Gastroesophageal sphincter (tissue), 4 donors: ENCODE data around the gene HNRNPUL1. TPM values are rescaled to one million over a fixed set of nuclear protein-coding genes. Genes with fewer than 3 reads are reported as not detected.

Experiments
- ATAC-seq: fragments of 150-250 bp; one replicate; pipeline ENCODE4 v1.9.1; 2016; ENCODE audit warnings: mild to moderate bottlenecking, moderate library complexity
- H3K27ac ChIP-seq, 4 donors: fragments of 200-600 bp; sonication (generic) in 3 of 4; 1 replicate in 3 of 4; 2 replicates in 1 of 4; pipeline ENCODE4 v1.5.1; 2016 to 2019
- H3K27me3 ChIP-seq: fragments of 200-600 bp; sonication (generic); one replicate; pipeline ENCODE4 v1.5.1; 2019
- H3K36me3 ChIP-seq, 2 donors: fragments of 200-600 bp; sonication (generic); one replicate each; pipeline ENCODE4 v1.5.1; 2019; ENCODE audit warnings: control low read depth in 1 of 2
- H3K4me1 ChIP-seq, 3 donors: fragments of 200-600 bp; sonication (generic); 1 replicate in 2 of 3; 2 replicates in 1 of 3; pipeline ENCODE4 v1.5.1; 2016 to 2019; ENCODE audit warnings: control low read depth in 2 of 3
- H3K4me3 ChIP-seq, 2 donors: fragments of 200-600 bp; sonication (generic); one replicate each; pipeline ENCODE4 v1.5.1; 2019; ENCODE audit warnings: mild to moderate bottlenecking in 1 of 2, moderate library complexity in 1 of 2
- H3K9me3 ChIP-seq, 3 donors: fragments of 200-600 bp; sonication (generic); one replicate each; pipeline ENCODE4 v1.5.1; 2017 to 2019; ENCODE audit warnings: control low read depth in 2 of 3
- CTCF ChIP-seq, 4 experiments: fragments of 200-600 bp in 2 of 4; fragments of 450-650 bp in 2 of 4; sonication (generic) in 1 of 4; IDR thresholded peaks; one replicate each; pipeline ENCODE4 v1.5.1; 2017 to 2019; ENCODE audit warnings: antibody characterized with exemption in 4 of 4, mild to moderate bottlenecking in 2 of 4, moderate library complexity in 2 of 4
- EP300 ChIP-seq: sonication (generic); formaldehyde crosslinking; IDR thresholded peaks from one replicate; pipeline ENCODE4 v1.6.1; 2017; ENCODE audit warnings: antibody characterized with exemption, mild to moderate bottlenecking
- POLR2A ChIP-seq, 2 donors: fragments of 450-650 bp; IDR thresholded peaks; one replicate each; pipeline ENCODE4 v1.6.1; 2017; ENCODE audit warnings: antibody characterized with exemption in 2 of 2, mild to moderate bottlenecking in 2 of 2, moderate library complexity in 1 of 2
- POLR2AphosphoS5 ChIP-seq: sonication (generic); formaldehyde crosslinking; IDR thresholded peaks from one replicate; pipeline ENCODE4 v1.6.1; 2017; ENCODE audit warnings: antibody characterized with exemption
- WGBS, 2 donors: methylation state at CpG; one replicate each; pipeline ENCODE4 v1.1.5; 2018; ENCODE audit warnings: low coverage in 1 of 2; 5-methylcytosine and 5-hydroxymethylcytosine counted together
- total RNA-seq, 4 donors: library from RNA; depleted of rRNA; stranded (reverse); fragments of >200 nt; gene quantifications; one replicate each; pipeline ENCODE4 v1.1.0, GENCODE V29; 2016

Gene HNRNPUL1
- total RNA-seq, 4 donors from 2014 or later: 142 to 204 (median 160) TPM

GRCh38 chr19:41330946-41331678, 66.9 kb downstream of the HNRNPUL1 start:
- Histone ChIP-seq H3K4me3 (no peak overlapping the region), H3K4me1 (peaks cover 0 to 35% (median 21%) of the 10 kb centered on the region in 3 donors), H3K9me3 (no peaks in the 10 kb centered on the region), H3K36me3 (peaks cover 0 to 77% of the 10 kb centered on the region in 2 donors), H3K27ac (no peak overlapping the region), H3K27me3 (no peaks in the 10 kb centered on the region)
- WGBS, 2 donors: 73 to 83% methylated on average over 14 to 18 of the region's 47 CpGs
- TF ChIP-seq POLR2AphosphoS5 (no peak), CTCF (IDR thresholded peaks at IDR 0.05) (no peak), EP300 (no peak), POLR2A (IDR thresholded peaks at IDR 0.05) (no peak)
- ATAC-seq: no peak

GRCh38 chr19:41332000-41332399, 67.8 kb downstream of the HNRNPUL1 start:
- no peak for ATAC-seq
- Histone ChIP-seq H3K4me3 (no peak overlapping the region), H3K4me1 (peaks cover 0 to 26% (median 14%) of the 10 kb centered on the region in 3 donors), H3K27me3 (no peaks in the 10 kb centered on the region), H3K9me3 (no peaks in the 10 kb centered on the region), H3K36me3 (peaks cover 0 to 84% of the 10 kb centered on the region in 2 donors), H3K27ac (no peak overlapping the region)
- 76 to 94% methylated on average over 5 to 7 of the region's 16 CpGs for WGBS, 2 donors
- TF ChIP-seq EP300 (no peak), POLR2A (IDR thresholded peaks at IDR 0.05) (no peak), CTCF (IDR thresholded peaks at IDR 0.05) (no peak), POLR2AphosphoS5 (no peak)

GRCh38 chr19:41332468-41332867, 68.3 kb downstream of the HNRNPUL1 start:
- H3K27me3 ChIP-seq: no peaks in the 10 kb centered on the region
- TF ChIP-seq EP300 (no peak), POLR2AphosphoS5 (no peak), POLR2A (IDR thresholded peaks at IDR 0.05) (no peak), CTCF (IDR thresholded peaks at IDR 0.05) (no peak)
- no peak for ATAC-seq
- no peak overlapping the region for H3K27ac ChIP-seq
- peaks cover 0 to 21% (median 11%) of the 10 kb centered on the region in 3 donors for H3K4me1 ChIP-seq
- 80 to 100% methylated on average over 2 to 5 of the region's 5 CpGs for WGBS, 2 donors
- no peaks in the 10 kb centered on the region for H3K9me3 ChIP-seq
- peaks cover 0 to 89% of the 10 kb centered on the region in 2 donors for H3K36me3 ChIP-seq
- H3K4me3 ChIP-seq: no peak overlapping the region

- WGBS, 2 donors: 76% methylated on average over 5 of the region's 5 CpGs; no CpG with 5 or more reads in 1 of the 2 donors
- ATAC-seq: no peak
Observed at GRCh38 chr19:41334793-41335192, 70.6 kb downstream of the HNRNPUL1 start.

More at GRCh38 chr19:41334793-41335192, 70.6 kb downstream of the HNRNPUL1 start:
- TF ChIP-seq POLR2AphosphoS5: no peak
- no peak for TF ChIP-seq POLR2A (IDR thresholded peaks at IDR 0.05)
- TF ChIP-seq CTCF (IDR thresholded peaks at IDR 0.05): no peak
- TF ChIP-seq EP300: no peak
- no peaks in the 10 kb centered on the region for H3K27me3 ChIP-seq
- H3K9me3 ChIP-seq: no peaks in the 10 kb centered on the region
- peaks cover 0 to 94% of the 10 kb centered on the region in 2 donors for H3K36me3 ChIP-seq
- H3K4me1 ChIP-seq: no peaks in the 10 kb centered on the region
- H3K27ac ChIP-seq: peak overlapping the region in 1 of 4 donors; percentile 26
- no peak overlapping the region for H3K4me3 ChIP-seq
